ENCODE data around the gene MYRIP.
"Not testable (repeated sequence)": the region's sequence is repeated elsewhere in the genome, so short reads cannot be mapped to it uniquely, and the experiment has no call there.

Gene MYRIP

GRCh38 chr3:39970982-39971381, 161.6 kb downstream of the MYRIP start:
- DNase-seq (ENCODE audit: low spot score), result no peak

GRCh38 chr3:39971559-39972031, 162.2 kb downstream of the MYRIP start:
- no peak for DNase-seq (ENCODE audit: low spot score)

GRCh38 chr3:39972508-39972907, 163.1 kb downstream of the MYRIP start:
- no peak for DNase-seq (ENCODE audit: low spot score)

GRCh38 chr3:39977058-39977794, 167.8 kb downstream of the MYRIP start:
- DNase-seq (ENCODE audit: low spot score), result no peak

DNA sequence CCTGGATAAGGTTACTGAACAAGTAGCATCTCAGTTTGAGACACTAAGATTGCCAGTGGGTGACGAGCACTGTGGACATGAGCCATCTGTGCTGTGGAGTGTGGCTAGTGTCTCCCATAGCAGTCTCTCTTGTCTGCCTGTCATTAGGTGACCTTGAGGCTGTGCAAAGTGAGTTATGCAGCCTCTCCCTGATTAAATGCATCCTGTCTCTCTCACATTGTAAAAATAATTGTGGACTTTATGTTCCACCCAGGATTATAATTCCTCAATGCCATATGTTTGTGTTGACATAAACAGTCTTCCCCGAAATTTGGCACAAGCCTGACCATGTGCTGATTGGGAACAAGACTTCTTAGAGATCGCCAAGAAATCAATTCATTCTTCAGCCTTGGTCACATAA, 168.9 kb downstream of the MYRIP start:
- no peak for DNase-seq (ENCODE audit: low spot score)

DNA sequence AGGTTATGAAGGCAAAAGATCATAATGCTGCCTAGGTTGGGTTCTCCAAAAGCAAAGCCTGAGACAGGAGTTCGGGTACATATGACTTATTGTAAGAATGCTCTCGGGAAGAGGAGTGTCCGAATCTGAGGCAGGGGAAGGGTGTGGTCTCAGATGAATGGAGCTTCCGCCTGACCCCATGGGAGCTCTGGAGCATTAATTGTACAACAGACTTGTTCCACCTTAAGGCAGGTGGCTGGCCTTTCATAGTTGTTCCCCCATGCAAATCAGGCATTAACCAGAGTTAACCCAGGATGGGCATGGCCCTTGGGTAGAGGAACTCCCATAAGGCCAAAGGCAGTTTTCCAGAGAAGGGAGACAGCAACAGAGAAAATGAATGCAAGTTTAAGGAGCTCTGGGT, 170.6 kb downstream of the MYRIP start:
- DNase-seq (ENCODE audit: low spot score), result no peak

GRCh38 chr3:39980781-39981180, 171.4 kb downstream of the MYRIP start:
- DNase-seq (ENCODE audit: low spot score), result no peak

DNA sequence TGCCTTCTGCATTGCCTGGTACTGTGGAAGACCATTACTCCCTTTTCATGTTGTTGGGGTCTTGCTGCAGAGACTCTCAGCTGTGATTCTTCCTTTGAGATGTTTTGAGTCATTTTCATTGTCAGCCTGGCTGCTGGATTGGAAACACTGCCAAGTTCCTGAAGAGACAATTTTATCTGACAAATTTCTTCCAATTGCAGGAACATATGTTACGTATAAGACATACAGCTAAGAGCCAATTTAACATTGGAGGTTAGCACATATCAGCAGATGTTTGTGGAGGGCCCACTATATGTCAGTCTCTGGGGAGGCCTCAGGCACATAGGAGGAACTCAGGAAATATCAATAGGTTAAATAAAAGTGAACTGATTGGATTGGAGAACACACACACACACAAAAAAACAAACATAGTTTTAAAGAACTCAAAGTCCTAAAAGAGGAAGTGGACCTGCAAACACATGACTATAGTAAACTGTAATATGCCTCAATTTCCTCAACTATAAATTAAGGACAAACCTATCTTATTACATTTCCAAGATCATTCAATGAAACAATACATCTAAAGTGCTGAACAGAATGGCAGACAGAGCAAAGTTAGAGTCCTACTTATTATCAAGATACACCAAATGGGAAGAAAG, 172.3 kb downstream of the MYRIP start:
- no peak for DNase-seq (ENCODE audit: low spot score)

- DNase-seq (ENCODE audit: low spot score), result no peak
Measured at GRCh38 chr3:39982665-39983357, 173.4 kb downstream of the MYRIP start.

- no peak for DNase-seq (ENCODE audit: low spot score)
Measured at GRCh38 chr3:39989746-39990145, 180.3 kb downstream of the MYRIP start.

DNA sequence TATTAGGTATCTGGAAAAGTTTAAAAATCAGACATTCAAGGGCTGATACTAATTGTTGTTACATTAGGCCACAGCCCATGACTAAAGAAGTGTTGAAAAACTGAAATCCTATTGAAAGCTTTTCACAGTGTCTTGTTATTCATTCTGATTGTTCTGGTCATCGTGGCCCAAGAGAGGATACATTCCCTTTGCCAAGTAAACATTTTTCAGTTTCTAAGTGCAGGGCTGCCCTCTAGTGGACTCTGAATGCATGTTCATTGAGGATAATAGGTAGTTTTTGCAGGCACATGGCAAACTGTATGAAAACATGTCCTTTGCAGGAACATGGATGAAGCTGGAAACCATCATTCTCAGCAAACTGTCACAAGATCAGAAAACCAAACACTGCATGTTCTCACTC, 181.1 kb downstream of the MYRIP start:
- DNase-seq (ENCODE audit: low spot score), result peak; percentile 33

DNA sequence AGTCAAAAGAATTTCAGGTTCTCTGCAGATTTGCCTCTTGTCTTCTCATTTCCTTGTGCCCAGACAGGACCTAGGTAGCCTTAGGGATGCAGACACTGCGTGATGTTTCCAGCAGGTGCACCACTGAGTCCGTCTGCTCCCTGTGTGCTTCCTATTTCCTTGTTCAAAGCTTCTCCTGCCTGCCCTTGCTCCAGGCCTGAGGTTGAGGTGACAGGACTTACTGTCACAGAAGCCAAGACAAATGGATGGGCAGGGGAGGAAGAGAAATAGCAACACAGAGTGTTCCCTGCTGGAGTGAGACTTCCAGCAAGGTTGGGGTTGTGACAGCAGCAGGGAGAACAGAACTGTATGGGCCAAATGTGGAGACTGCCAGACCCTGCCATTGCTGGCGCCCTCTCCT, 199.4 kb downstream of the MYRIP start:
- no peak for DNase-seq (ENCODE audit: low spot score)

DNA sequence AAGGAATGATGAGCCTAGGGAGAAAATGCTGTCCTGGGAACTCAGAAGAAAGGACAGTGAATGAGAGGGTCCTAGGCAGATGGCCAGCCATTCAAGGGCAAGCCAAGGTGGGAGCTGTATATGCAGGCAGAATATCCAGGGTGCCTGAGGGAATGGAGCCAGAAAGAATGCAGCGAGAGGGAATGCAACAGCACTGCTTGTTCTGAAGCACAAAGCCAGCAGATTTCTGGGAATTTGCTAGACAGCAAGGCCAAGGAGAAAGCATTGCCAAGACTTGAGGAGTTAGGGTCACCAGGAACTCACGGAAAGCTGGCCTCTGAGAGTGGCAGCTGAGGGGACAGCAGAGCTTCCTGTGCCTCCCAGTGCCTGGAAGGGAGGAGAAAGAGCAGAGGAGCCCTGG, 200.6 kb downstream of the MYRIP start:
- DNase-seq (ENCODE audit: low spot score), result no peak

- DNase-seq (ENCODE audit: low spot score), result no peak
Measured at GRCh38 chr3:40012381-40012780, 203.0 kb downstream of the MYRIP start.

- no peak for DNase-seq (ENCODE audit: low spot score)
Measured at GRCh38 chr3:40016391-40016790, 207.0 kb downstream of the MYRIP start.

DNA sequence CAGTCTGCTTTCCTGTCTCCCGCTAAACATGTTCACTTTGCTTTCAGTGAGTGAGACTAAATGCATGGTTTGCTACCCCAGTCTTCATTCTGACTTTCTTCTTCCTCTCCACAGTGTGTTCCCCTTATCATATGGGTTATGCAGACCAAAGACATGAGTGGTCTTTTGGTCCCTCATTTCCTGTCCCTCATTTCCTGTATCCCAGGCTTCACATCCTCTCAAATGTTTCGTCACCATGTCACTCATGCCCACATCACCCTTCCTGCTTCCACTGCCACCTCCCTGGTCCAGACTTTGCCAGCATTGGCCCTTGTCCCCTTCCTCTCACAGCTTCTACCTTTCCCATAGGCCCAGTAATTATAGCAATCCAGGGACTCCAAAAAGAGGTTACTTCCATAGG, 209.0 kb downstream of the MYRIP start:
- DNase-seq (ENCODE audit: low spot score), result no peak

GRCh38 chr3:40019376-40019775, 210.0 kb downstream of the MYRIP start:
- DNase-seq (ENCODE audit: low spot score), result no peak

DNA sequence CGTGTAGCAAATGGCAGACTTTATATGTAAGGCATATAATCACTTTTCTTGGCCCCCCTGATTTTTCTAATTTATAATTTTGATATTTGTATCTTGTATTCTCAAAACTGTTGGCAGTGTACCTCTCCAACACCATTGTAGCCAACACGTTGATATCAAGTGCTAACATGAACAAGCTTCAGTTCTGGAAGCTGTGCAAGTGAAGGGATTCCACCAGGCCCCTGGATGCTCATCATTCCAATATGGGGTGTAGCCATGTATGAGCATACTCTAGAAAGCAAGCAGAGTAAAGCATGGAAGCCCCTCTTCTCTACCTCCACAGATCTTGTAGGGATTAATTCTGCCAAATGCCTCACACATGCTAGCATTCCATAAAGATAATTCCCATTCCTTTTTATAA, 211.3 kb downstream of the MYRIP start:
- no peak for DNase-seq (ENCODE audit: low spot score)

DNA sequence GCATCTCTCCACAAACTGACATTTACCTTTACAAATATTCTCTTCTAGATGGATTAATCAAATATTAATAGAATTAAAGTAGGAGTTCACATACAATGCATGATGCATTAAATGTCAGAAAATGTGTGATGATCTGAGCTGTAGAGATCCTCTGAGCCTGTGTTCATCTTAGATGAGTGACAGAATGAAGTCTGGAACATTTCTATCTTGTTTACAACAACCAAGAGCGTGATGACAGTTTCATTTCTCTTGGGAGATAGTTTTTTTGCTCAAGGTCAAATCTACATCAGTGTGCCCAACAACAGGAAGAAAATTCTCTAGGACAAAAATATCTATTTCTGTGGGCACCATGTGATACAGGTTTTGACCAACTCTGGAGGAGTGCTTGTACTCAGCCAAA, 211.9 kb downstream of the MYRIP start:
- DNase-seq (ENCODE audit: low spot score), result no peak

DNA sequence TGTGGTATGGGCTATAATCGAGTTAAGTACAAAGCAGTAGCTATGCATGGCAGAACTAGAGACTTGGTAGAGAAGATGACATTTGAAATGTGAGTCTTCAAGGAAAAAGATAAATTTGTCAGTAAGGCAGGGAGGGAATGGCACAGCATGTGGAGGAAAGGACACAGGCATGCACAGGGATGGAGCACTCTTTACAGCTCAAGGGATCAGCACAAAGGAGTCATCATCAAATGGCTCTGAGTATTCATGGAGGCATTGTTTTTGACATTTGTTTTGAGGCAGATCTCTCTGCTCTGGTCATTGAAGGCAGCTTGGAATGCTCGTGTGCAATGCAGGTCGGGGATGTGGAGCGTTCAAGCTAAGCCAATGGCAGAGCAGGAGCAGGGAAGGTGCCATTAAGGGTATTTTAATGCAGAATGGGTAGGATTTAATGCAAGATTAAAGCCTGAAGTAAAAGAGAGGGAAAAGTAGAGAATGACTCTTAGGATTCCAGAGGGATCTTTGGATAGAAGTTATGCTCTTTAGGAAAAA, 213.0 kb downstream of the MYRIP start:
- DNase-seq (ENCODE audit: low spot score), result no peak

DNA sequence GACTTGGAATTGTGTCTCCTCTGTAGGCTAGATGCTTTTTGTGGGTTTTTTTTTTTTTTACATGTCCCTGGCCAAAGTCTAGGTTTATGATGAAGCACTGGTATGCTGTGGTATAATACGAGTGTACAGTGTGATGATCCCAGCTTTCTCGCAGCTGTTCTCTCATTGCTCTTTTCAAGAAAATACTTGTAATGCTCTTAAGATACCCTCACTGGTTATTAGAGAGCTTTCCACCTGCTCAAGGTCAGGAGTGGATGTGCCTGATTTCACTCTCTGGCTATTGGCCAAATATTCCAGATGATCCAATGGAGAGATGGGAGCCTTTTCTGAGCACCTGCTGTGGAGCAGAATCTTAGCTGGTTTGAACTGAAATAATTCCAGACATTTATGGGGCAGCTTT, 215.1 kb downstream of the MYRIP start:
- no peak for DNase-seq (ENCODE audit: low spot score)

- not testable (repeated sequence) for DNase-seq (ENCODE audit: low spot score)
Measured at GRCh38 chr3:40025892-40026291, 216.5 kb downstream of the MYRIP start.

DNA sequence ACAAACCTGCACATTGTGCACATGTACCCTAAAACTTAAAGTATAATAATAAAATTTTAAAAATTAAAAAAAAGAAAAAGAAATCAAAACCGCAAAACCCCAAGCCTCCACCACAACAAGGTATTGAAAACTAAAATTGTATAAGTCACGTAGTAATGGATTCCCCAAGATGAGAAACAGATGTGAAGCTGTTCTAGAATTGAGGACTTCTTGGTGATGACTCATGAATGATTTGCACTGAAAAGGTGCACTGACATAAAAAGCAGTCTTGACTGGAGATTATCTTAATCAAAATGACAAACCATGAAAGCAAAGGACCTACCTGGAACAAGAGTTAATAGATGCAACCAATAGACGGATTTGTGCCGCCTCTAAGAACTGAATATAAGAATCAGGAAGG, 225.8 kb downstream of the MYRIP start:
- no peak for DNase-seq (ENCODE audit: low spot score)
